HepG2 (cell line): ENCODE results near the gene GNAI2. TPM values are rescaled to one million over a fixed set of nuclear protein-coding genes. Genes with fewer than 3 reads are reported as not detected.

Experiments used
- CAMTA2 ChIP-seq: sonication (generic); formaldehyde crosslinking; IDR thresholded peaks from 2 replicates; pipeline ENCODE4 v1.4.0; 2020; ENCODE audit warnings: mild to moderate bottlenecking, missing genetic modification reagents, borderline replicate concordance
- ESRRA ChIP-seq: sonication (generic); formaldehyde crosslinking; IDR thresholded peaks from 2 replicates; pipeline ENCODE4 v1.5.1; 2020; ENCODE audit warnings: mild to moderate bottlenecking, low read depth, missing genetic modification reagents
- PHF8 ChIP-seq: sonication (generic); formaldehyde crosslinking; IDR thresholded peaks from 2 replicates; pipeline ENCODE4 v1.5.0; 2020; ENCODE audit warnings: missing genetic modification reagents
- SMAD3 ChIP-seq: sonication (generic); formaldehyde crosslinking; IDR thresholded peaks from 2 replicates; pipeline ENCODE4 v1.4.0; 2020; ENCODE audit warnings: missing genetic modification reagents
- SP4 ChIP-seq: sonication (generic); formaldehyde crosslinking; IDR thresholded peaks from 2 replicates; pipeline ENCODE4 v1.8.1; 2023; ENCODE audit warnings: mild to moderate bottlenecking, missing genetic modification reagents
- SRY ChIP-seq: sonication (generic); formaldehyde crosslinking; IDR thresholded peaks from 2 replicates; pipeline ENCODE4 v1.8.0; 2022; ENCODE audit warnings: mild to moderate bottlenecking, missing genetic modification reagents
- XRCC5 ChIP-seq: fragments of 200-400 bp; formaldehyde crosslinking; optimal IDR thresholded peaks from 2 replicates; pipeline ENCODE3; 2017; ENCODE audit warnings: mild to moderate bottlenecking, low read length
- ZFY ChIP-seq: sonication (generic); formaldehyde crosslinking; IDR thresholded peaks from 2 replicates; pipeline ENCODE4 v1.4.0; 2020; ENCODE audit warnings: missing genetic modification reagents
- ZNF317 ChIP-seq: sonication (generic); formaldehyde crosslinking; IDR thresholded peaks from 2 replicates; pipeline ENCODE4 v1.5.0; 2020; ENCODE audit warnings: mild to moderate bottlenecking, missing genetic modification reagents
- ZNF709 ChIP-seq: sonication (generic); formaldehyde crosslinking; IDR thresholded peaks from 2 replicates; pipeline ENCODE4 v1.5.0; 2020; ENCODE audit warnings: mild to moderate bottlenecking, missing genetic modification reagents
- ZNF891 ChIP-seq: sonication (generic); formaldehyde crosslinking; IDR thresholded peaks from 2 replicates; pipeline ENCODE4 v1.5.0; 2020; ENCODE audit warnings: mild to moderate bottlenecking, missing genetic modification reagents
- ZSCAN31 ChIP-seq: sonication (generic); formaldehyde crosslinking; IDR thresholded peaks from 2 replicates; pipeline ENCODE4 v1.5.0; 2020; ENCODE audit warnings: low read depth, mild to moderate bottlenecking, missing genetic modification reagents
- polyA plus RNA-seq, 8 experiments: library from polyadenylated mRNA; depleted of rRNA in 3 of 8; stranded (reverse) in 7 of 8; unstranded in 1 of 8; fragments of >200 nt; fragmentation: Illumina TruSeq in 4 of 8; extraction: Trizol in 4 of 8; gene quantifications; 2 replicates each; pipeline versions ENCODE4 v1.2.1 to v1.2.3, GENCODE V29; 2011 to 2016; ENCODE audit warnings: low read depth in 4 of 8, missing spikeins in 1 of 8, mixed read lengths in 1 of 8; ENCODE audit not compliant: insufficient read depth in 1 of 8
- total RNA-seq, 5 experiments: library from RNA; depleted of rRNA; stranded (reverse); fragments of >200 nt; fragmentation: Illumina TruSeq; extraction: Trizol; gene quantifications; 2 replicates each; pipeline ENCODE4 v1.2.3, GENCODE V29; 2016; ENCODE audit warnings: low read depth in 1 of 5
- TF ChIP-seq, protein P1 (sequence below): sonication (generic); formaldehyde crosslinking; IDR thresholded peaks from 2 replicates; pipeline ENCODE4 v1.4.0; 2020; ENCODE audit warnings: missing genetic modification reagents
- TF ChIP-seq, protein P2 (sequence below): sonication (generic); formaldehyde crosslinking; IDR thresholded peaks from 2 replicates; pipeline ENCODE4 v1.9.0; 2021; ENCODE audit warnings: missing genetic modification reagents, borderline replicate concordance
- TF ChIP-seq, protein P3 (sequence below): IDR thresholded peaks from 2 replicates; pipeline ENCODE4 v1.6.1; 2016; ENCODE audit warnings: missing compliant biosample characterization, missing genetic modification reagents, borderline replicate concordance
- TF ChIP-seq, protein P4 (sequence below): sonication (generic); formaldehyde crosslinking; IDR thresholded peaks from 2 replicates; pipeline ENCODE4 v1.5.1; 2020; ENCODE audit warnings: missing genetic modification reagents, mild to moderate bottlenecking, borderline replicate concordance
- TF ChIP-seq, protein P5 (sequence below): sonication (generic); formaldehyde crosslinking; IDR thresholded peaks from 2 replicates; pipeline ENCODE4 v1.4.0; 2020; ENCODE audit warnings: missing genetic modification reagents, borderline replicate concordance

GNAI2 gene
- total and polyA plus RNA-seq, 2 of the 13 experiments (the other 11 are each of a cell fraction or from before 2014, with no cell fraction given): 51.1 to 66.2 TPM

DNA sequence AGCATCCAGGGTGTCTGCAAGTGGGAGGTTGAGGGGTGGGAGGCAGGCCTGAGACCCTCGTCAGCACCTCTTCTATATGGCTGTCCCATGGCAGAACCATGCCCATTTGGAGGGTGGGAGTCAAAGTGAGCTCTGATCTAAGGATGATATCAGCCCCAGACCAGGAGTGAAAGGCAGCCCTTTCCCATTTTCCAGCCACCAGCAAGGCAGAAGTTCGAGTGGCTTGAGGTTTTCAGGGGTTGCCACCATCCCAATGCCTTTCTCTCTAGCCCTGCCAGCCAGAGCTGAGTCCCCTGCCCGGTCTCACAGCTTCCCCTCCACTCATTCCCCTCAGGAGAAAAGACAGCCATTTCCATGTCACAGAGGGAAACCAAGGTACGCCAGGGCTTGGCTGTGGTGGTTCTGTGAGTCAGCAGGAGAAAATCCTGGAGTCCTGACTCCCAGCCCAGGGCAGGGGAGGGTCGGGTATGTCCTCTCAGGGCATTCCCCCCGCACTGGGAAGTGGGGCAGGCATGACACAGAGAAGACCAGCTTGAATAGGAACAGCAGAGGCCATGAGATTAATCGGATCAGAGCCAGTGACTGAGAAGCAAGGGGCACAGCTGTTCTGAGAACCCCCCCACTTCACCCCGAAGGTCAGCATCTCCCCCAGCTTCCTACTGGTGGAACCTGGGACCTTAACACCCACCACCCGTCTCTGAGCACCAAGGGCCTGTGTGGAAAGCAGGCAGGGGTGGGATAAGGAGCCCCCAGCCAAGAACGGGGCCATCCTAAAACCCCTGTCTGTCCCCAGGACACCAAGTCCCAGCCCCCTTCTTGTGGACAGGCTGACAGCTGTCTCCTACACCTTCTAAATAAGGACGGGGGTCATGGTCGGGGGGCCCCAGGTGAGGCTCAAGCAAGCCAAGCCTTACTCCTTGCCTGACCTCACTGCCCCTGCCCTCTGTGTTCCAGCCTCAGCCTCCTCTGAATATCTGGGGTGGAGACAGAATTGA, 31.9 kb upstream of the GNAI2 start (continued):
- TF ChIP-seq, protein P1, sequence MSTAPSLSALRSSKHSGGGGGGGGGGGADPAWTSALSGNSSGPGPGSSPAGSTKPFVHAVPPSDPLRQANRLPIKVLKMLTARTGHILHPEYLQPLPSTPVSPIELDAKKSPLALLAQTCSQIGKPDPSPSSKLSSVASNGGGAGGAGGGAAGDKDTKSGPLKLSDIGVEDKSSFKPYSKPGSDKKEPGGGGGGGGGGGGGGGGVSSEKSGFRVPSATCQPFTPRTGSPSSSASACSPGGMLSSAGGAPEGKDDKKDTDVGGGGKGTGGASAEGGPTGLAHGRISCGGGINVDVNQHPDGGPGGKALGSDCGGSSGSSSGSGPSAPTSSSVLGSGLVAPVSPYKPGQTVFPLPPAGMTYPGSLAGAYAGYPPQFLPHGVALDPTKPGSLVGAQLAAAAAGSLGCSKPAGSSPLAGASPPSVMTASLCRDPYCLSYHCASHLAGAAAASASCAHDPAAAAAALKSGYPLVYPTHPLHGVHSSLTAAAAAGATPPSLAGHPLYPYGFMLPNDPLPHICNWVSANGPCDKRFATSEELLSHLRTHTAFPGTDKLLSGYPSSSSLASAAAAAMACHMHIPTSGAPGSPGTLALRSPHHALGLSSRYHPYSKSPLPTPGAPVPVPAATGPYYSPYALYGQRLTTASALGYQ (CRISPR knock-in tag): no peak
- 0 out of 2 replicates have a peak, but pooled peaks have one; percentile 9 for TF ChIP-seq SRY
- no peak for TF ChIP-seq ZNF709
- TF ChIP-seq ZNF317 (CRISPR knock-in tag): peak; percentile 58
- TF ChIP-seq ZFY (CRISPR knock-in tag): peak; percentile 30; the same call in 1 of the 2 replicates
- TF ChIP-seq SMAD3 (CRISPR knock-in tag): 0 out of 2 replicates have a peak, but pooled peaks have one; percentile 6
- TF ChIP-seq, protein P2, sequence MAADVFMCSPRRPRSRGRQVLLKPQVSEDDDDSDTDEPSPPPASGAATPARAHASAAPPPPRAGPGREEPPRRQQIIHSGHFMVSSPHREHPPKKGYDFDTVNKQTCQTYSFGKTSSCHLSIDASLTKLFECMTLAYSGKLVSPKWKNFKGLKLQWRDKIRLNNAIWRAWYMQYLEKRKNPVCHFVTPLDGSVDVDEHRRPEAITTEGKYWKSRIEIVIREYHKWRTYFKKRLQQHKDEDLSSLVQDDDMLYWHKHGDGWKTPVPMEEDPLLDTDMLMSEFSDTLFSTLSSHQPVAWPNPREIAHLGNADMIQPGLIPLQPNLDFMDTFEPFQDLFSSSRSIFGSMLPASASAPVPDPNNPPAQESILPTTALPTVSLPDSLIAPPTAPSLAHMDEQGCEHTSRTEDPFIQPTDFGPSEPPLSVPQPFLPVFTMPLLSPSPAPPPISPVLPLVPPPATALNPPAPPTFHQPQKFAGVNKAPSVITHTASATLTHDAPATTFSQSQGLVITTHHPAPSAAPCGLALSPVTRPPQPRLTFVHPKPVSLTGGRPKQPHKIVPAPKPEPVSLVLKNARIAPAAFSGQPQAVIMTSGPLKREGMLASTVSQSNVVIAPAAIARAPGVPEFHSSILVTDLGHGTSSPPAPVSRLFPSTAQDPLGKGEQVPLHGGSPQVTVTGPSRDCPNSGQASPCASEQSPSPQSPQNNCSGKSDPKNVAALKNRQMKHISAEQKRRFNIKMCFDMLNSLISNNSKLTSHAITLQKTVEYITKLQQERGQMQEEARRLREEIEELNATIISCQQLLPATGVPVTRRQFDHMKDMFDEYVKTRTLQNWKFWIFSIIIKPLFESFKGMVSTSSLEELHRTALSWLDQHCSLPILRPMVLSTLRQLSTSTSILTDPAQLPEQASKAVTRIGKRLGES (CRISPR knock-in tag): no peak
- 0 out of 2 replicates have a peak, but pooled peaks have one; percentile 6 for TF ChIP-seq ZNF891 (CRISPR knock-in tag)
- peak; percentile 30; the same call in 1 of the 2 replicates for TF ChIP-seq ESRRA
- TF ChIP-seq, protein P3, sequence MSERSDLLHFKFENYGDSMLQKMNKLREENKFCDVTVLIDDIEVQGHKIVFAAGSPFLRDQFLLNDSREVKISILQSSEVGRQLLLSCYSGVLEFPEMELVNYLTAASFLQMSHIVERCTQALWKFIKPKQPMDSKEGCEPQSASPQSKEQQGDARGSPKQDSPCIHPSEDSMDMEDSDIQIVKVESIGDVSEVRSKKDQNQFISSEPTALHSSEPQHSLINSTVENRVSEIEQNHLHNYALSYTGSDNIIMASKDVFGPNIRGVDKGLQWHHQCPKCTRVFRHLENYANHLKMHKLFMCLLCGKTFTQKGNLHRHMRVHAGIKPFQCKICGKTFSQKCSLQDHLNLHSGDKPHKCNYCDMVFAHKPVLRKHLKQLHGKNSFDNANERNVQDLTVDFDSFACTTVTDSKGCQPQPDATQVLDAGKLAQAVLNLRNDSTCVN (CRISPR knock-in tag): peak; percentile 5; the same call in 1 of the 2 replicates
- TF ChIP-seq CAMTA2: 0 out of 2 replicates have a peak, but pooled peaks have one; percentile 77
- TF ChIP-seq ZSCAN31 (CRISPR knock-in tag): no peak
- TF ChIP-seq, protein P4, sequence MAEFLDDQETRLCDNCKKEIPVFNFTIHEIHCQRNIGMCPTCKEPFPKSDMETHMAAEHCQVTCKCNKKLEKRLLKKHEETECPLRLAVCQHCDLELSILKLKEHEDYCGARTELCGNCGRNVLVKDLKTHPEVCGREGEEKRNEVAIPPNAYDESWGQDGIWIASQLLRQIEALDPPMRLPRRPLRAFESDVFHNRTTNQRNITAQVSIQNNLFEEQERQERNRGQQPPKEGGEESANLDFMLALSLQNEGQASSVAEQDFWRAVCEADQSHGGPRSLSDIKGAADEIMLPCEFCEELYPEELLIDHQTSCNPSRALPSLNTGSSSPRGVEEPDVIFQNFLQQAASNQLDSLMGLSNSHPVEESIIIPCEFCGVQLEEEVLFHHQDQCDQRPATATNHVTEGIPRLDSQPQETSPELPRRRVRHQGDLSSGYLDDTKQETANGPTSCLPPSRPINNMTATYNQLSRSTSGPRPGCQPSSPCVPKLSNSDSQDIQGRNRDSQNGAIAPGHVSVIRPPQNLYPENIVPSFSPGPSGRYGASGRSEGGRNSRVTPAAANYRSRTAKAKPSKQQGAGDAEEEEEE (CRISPR knock-in tag): no peak
- peak; percentile 11; the same call in 1 of the 2 replicates for TF ChIP-seq SP4 (CRISPR knock-in tag)
- TF ChIP-seq XRCC5: peak; percentile 2
- no peak for TF ChIP-seq PHF8 (CRISPR knock-in tag)
- TF ChIP-seq, protein P5, sequence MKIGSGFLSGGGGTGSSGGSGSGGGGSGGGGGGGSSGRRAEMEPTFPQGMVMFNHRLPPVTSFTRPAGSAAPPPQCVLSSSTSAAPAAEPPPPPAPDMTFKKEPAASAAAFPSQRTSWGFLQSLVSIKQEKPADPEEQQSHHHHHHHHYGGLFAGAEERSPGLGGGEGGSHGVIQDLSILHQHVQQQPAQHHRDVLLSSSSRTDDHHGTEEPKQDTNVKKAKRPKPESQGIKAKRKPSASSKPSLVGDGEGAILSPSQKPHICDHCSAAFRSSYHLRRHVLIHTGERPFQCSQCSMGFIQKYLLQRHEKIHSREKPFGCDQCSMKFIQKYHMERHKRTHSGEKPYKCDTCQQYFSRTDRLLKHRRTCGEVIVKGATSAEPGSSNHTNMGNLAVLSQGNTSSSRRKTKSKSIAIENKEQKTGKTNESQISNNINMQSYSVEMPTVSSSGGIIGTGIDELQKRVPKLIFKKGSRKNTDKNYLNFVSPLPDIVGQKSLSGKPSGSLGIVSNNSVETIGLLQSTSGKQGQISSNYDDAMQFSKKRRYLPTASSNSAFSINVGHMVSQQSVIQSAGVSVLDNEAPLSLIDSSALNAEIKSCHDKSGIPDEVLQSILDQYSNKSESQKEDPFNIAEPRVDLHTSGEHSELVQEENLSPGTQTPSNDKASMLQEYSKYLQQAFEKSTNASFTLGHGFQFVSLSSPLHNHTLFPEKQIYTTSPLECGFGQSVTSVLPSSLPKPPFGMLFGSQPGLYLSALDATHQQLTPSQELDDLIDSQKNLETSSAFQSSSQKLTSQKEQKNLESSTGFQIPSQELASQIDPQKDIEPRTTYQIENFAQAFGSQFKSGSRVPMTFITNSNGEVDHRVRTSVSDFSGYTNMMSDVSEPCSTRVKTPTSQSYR: no peak
